Tibial nerve (tissue), 4 donors: Measurements from ENCODE around the gene SLC38A4.

Experiments
- EP300 ChIP-seq, 2 donors: sonication (generic); formaldehyde crosslinking; IDR thresholded peaks; one replicate each; pipeline ENCODE4 v1.6.1; 2017; ENCODE audit warnings: antibody characterized with exemption in 2 of 2, mild to moderate bottlenecking in 1 of 2
- POLR2A ChIP-seq, 2 donors: fragments of 450-650 bp; IDR thresholded peaks; one replicate each; pipeline ENCODE4 v1.6.1; 2017; ENCODE audit warnings: antibody characterized with exemption in 2 of 2, mild to moderate bottlenecking in 2 of 2, moderate library complexity in 2 of 2
- TF ChIP-seq, protein P1 (sequence below), 5 experiments: fragments of 200-600 bp in 3 of 5; fragments of 450-650 bp in 2 of 5; sonication (generic) in 3 of 5; IDR thresholded peaks; one replicate each; pipeline ENCODE4 v1.5.1; 2016 to 2019; ENCODE audit warnings: antibody characterized with exemption in 5 of 5, mild to moderate bottlenecking in 3 of 5, moderate library complexity in 2 of 5

DNA sequence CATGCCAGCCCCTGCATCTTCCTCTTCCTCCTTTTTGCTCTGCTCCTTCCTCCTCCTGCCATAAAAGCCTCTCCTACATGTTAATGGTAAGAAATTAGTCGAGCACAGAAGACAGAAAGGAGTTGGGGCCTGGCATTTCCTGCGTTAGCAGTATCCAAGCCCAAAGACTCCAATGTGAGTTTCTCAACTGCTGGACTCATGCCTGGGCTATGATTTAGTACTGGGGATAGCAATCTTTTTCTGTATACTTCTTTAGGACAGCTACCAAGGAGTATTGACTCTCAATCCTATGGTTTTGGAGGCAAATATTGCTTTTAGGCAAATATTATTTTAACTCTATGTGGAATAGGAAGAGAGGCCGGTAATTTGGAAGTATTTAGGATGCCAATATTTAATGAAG, 18.0 kb upstream of the SLC38A4 start:
- TF ChIP-seq, protein P1, sequence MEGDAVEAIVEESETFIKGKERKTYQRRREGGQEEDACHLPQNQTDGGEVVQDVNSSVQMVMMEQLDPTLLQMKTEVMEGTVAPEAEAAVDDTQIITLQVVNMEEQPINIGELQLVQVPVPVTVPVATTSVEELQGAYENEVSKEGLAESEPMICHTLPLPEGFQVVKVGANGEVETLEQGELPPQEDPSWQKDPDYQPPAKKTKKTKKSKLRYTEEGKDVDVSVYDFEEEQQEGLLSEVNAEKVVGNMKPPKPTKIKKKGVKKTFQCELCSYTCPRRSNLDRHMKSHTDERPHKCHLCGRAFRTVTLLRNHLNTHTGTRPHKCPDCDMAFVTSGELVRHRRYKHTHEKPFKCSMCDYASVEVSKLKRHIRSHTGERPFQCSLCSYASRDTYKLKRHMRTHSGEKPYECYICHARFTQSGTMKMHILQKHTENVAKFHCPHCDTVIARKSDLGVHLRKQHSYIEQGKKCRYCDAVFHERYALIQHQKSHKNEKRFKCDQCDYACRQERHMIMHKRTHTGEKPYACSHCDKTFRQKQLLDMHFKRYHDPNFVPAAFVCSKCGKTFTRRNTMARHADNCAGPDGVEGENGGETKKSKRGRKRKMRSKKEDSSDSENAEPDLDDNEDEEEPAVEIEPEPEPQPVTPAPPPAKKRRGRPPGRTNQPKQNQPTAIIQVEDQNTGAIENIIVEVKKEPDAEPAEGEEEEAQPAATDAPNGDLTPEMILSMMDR (IDR thresholded peaks at IDR 0.05) = no peak
- no peak for TF ChIP-seq POLR2A (IDR thresholded peaks at IDR 0.05)
- no peak for TF ChIP-seq EP300 (IDR thresholded peaks at IDR 0.05)
